Upper lobe of left lung (tissue), 6 donors: Measurements from ENCODE around the gene SLC26A8. TPM values are rescaled to one million over a fixed set of nuclear protein-coding genes. Genes with fewer than 3 reads are reported as not detected.

Source experiments
- ATAC-seq, 2 donors: fragments of 200-7000 bp; cut with Tn5 transposase; one replicate each; pipeline ENCODE4 v1.9.1; 2022; ENCODE audit warnings: mild to moderate bottlenecking in 2 of 2, moderate library complexity in 2 of 2; ENCODE audit not compliant: low FRiP score in 2 of 2
- DNase-seq, 2 donors: peaks; one replicate each; pipeline ENCODE4 v3.0.0-alpha.2; 2019 to 2020
- H3K27ac ChIP-seq, 4 donors: fragments of 200-600 bp; sonication (generic); one replicate each; pipeline ENCODE4 v1.5.1; 2016 to 2019
- H3K27me3 ChIP-seq, 4 donors: fragments of 200-600 bp; sonication (generic); one replicate each; pipeline ENCODE4 v1.5.1; 2017 to 2019
- H3K36me3 ChIP-seq, 4 donors: fragments of 200-600 bp; sonication (generic); one replicate each; pipeline ENCODE4 v1.5.1; 2016 to 2019
- H3K4me1 ChIP-seq, 4 donors: fragments of 200-600 bp; sonication (generic); one replicate each; pipeline ENCODE4 v1.5.1; 2018 to 2019
- H3K4me3 ChIP-seq, 4 donors: fragments of 200-600 bp; sonication (generic); one replicate each; pipeline ENCODE4 v1.5.1; 2017 to 2019; ENCODE audit warnings: mild to moderate bottlenecking in 2 of 4, moderate library complexity in 1 of 4
- H3K9me3 ChIP-seq, 4 donors: fragments of 200-600 bp; sonication (generic); one replicate each; pipeline ENCODE4 v1.5.1; 2018 to 2019
- EP300 ChIP-seq, 4 donors: sonication (generic); formaldehyde crosslinking; IDR thresholded peaks; one replicate each; pipeline ENCODE4 v1.5.1; 2017; ENCODE audit warnings: antibody characterized with exemption in 4 of 4, control low read depth in 2 of 4
- POLR2A ChIP-seq, 4 donors: fragments of 450-650 bp; IDR thresholded peaks; one replicate each; pipeline ENCODE4 v1.5.1; 2016 to 2017; ENCODE audit warnings: antibody characterized with exemption in 4 of 4, mild to moderate bottlenecking in 2 of 4
- POLR2AphosphoS5 ChIP-seq, 2 donors: sonication (generic); formaldehyde crosslinking; IDR thresholded peaks; one replicate each; pipeline ENCODE4 v1.5.1; 2017; ENCODE audit warnings: antibody characterized with exemption in 2 of 2
- WGBS, 2 donors: methylation state at CpG; one replicate each; pipeline ENCODE4 v1.1.5; 2017 to 2018; 5-methylcytosine and 5-hydroxymethylcytosine counted together
- total RNA-seq, 6 donors: library from RNA; depleted of rRNA in 4 of 6; stranded (reverse); fragments of >200 nt in 4 of 6; gene quantifications; one replicate each; pipeline versions ENCODE4 v1.1.0 to v1.2.1, GENCODE V29; 2016 to 2021
- TF ChIP-seq, protein P1 (sequence below), 6 experiments: fragments of 450-650 bp in 4 of 6; fragments of 200-600 bp in 2 of 6; sonication (generic) in 2 of 6; IDR thresholded peaks; one replicate each; pipeline ENCODE4 v1.5.1; 2016 to 2019; ENCODE audit warnings: antibody characterized with exemption in 6 of 6
- donor health status: DM: no; HTN: no; CAD: no; lungs with moderate emphysema.
- donor health status: DM: no; HTN: yes; CAD: no; lungs with severe emphysema.

SLC26A8 gene
- total RNA-seq, 6 donors from 2014 or later: under 0.01 to 1.5 (median 0.80) TPM

DNA sequence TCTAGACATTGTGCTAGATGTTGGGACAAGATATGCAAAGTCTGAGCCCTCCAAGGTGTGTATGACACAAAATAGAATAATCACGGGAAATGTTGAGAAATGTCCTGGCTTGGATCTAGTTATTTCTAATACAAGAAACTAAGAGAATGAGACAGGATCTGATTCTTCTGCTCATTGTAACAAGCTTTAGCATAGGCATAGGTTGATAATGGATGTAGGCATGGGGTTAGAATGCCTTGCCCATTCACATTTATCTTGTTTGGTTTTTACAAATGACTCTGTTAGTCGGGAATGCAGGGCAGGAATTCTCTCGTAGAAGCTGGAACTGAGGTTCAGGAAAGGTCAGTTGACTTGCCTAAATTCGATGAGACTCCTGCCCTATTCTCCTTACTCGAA lies 1.5 kb upstream of the SLC26A8 start:
- TF ChIP-seq POLR2A (IDR thresholded peaks at IDR 0.05) (no peak), POLR2AphosphoS5 (IDR thresholded peaks at IDR 0.05) (no peak), EP300 (IDR thresholded peaks at IDR 0.05) (no peak)
- TF ChIP-seq, protein P1, sequence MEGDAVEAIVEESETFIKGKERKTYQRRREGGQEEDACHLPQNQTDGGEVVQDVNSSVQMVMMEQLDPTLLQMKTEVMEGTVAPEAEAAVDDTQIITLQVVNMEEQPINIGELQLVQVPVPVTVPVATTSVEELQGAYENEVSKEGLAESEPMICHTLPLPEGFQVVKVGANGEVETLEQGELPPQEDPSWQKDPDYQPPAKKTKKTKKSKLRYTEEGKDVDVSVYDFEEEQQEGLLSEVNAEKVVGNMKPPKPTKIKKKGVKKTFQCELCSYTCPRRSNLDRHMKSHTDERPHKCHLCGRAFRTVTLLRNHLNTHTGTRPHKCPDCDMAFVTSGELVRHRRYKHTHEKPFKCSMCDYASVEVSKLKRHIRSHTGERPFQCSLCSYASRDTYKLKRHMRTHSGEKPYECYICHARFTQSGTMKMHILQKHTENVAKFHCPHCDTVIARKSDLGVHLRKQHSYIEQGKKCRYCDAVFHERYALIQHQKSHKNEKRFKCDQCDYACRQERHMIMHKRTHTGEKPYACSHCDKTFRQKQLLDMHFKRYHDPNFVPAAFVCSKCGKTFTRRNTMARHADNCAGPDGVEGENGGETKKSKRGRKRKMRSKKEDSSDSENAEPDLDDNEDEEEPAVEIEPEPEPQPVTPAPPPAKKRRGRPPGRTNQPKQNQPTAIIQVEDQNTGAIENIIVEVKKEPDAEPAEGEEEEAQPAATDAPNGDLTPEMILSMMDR (IDR thresholded peaks at IDR 0.05): no peak
- no peaks in the 10 kb centered on the region for H3K36me3 ChIP-seq
- H3K27me3 ChIP-seq: peaks cover 0 to 5% (median 0%) of the 10 kb centered on the region in 4 donors
- peaks cover 16 to 28% (median 18%) of the 10 kb centered on the region in 4 donors for H3K4me1 ChIP-seq
- DNase-seq: no peak
- no peak for ATAC-seq
- H3K4me3 ChIP-seq: no peak overlapping the region
- WGBS, 2 donors: 55 to 58% methylated on average over 5 of the region's 5 CpGs
- H3K9me3 ChIP-seq: no peaks in the 10 kb centered on the region
- no peak overlapping the region for H3K27ac ChIP-seq

DNA sequence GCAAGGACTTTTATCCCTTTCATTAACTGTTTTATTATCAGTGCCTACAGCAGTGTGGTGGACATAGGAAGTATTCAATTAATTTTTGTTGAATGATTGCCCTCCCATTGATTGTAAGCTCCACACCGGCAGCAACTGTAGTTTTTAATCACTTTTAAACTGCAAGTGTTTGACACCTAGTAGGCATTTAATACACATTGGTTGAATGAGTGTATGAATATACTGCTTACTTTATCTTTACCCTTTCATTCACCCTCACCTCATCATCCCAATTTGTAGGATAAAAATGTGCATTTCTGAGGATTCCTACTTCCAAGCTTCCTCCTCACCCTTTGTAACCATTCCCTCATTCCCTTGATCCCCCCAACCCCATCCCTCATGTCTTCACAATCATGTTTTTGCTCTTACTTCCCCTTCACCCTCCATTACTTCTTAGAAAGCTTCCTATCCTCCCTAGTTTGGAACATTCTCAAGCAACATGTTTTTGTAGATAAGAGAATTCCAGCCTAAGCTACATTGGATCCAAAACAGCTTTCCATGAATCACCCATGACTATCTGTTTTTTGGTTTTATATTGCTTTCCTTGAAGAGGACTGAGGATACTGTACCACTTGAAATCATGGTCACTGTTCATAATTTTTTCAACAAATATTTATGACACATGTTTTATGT lies 955 bp upstream of the SLC26A8 start:
- Histone ChIP-seq H3K4me1 (peaks cover 11 to 23% (median 13%) of the 10 kb centered on the region in 4 donors), H3K36me3 (no peaks in the 10 kb centered on the region), H3K9me3 (no peaks in the 10 kb centered on the region), H3K27me3 (peaks cover 0 to 5% (median 0%) of the 10 kb centered on the region in 4 donors), H3K4me3 (no peak overlapping the region), H3K27ac (peak overlapping the region in 1 of 4 donors; percentile 79)
- WGBS, 2 donors: 67 to 81% methylated on average over 1 of the region's 1 CpG
- TF ChIP-seq POLR2A (IDR thresholded peaks at IDR 0.05) (no peak), POLR2AphosphoS5 (IDR thresholded peaks at IDR 0.05) (no peak), EP300 (IDR thresholded peaks at IDR 0.05) (no peak)
- TF ChIP-seq, protein P1 (IDR thresholded peaks at IDR 0.05): no peak
- DNase-seq (no peak), ATAC-seq (no peak)

DNA sequence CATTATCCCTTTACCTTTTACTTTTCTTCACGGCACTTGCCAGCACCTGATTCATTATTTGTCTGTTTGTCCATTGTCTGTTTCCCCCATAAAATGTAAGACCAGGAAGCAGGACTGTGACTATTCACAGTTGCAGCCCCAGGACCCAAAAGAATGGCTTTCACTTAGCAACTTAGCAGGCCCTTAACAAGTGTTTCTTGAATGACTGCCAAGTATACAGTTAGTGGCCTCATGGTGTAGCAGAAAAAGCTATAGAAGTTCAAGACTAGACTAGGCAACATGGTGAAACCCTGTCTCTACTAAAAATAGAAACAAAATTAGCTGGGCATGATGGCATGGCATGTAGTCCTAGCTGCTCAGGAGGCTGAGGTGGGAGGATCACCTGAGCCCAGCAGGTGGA lies 4.3 kb downstream of the SLC26A8 start:
- Histone ChIP-seq H3K27ac (peak overlapping the region in 2 of 4 donors; percentile 44 to 76), H3K9me3 (no peaks in the 10 kb centered on the region), H3K4me1 (peaks cover 0 to 7% (median 2%) of the 10 kb centered on the region in 4 donors), H3K27me3 (peaks cover 0 to 5% (median 0%) of the 10 kb centered on the region in 4 donors), H3K36me3 (no peaks in the 10 kb centered on the region), H3K4me3 (no peak overlapping the region)
- WGBS, 2 donors: 4 to 35% methylated on average over 1 of the region's 1 CpG
- ATAC-seq: no peak
- TF ChIP-seq, protein P1 (IDR thresholded peaks at IDR 0.05): no peak
- TF ChIP-seq POLR2AphosphoS5 (IDR thresholded peaks at IDR 0.05) (no peak), POLR2A (IDR thresholded peaks at IDR 0.05) (no peak), EP300 (IDR thresholded peaks at IDR 0.05) (no peak)
- no peak for DNase-seq

DNA sequence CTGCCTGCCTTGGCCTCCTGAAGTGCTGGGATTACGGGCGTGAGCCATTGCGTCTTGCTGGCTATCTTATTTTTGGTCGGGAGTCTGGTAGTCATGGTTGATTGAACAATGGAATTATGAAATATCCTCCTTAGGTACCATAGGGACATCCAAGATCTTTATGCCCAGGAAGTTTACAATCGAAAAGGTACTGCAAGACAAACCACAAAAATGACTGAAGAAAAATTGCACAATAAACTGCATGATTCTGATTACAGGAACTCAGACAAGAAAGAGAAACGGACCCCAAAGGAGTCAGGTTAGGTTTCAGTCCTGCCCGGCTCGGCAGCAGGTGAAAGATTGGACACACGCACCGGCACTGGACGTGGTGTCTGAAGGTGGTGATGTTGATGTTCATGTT lies 5.3 kb downstream of the SLC26A8 start:
- 72 to 74% methylated on average over 11 of the region's 11 CpGs for WGBS, 2 donors
- DNase-seq (no peak), ATAC-seq (no peak)
- H3K4me3 ChIP-seq: no peak overlapping the region
- H3K4me1 ChIP-seq: peaks cover 0 to under 1% (median under 1%) of the 10 kb centered on the region in 4 donors
- TF ChIP-seq POLR2A (IDR thresholded peaks at IDR 0.05): no peak
- TF ChIP-seq, protein P1 (IDR thresholded peaks at IDR 0.05): no peak
- H3K36me3 ChIP-seq: no peaks in the 10 kb centered on the region
- peaks cover 0 to 2% (median 0%) of the 10 kb centered on the region in 4 donors for H3K27me3 ChIP-seq
- H3K9me3 ChIP-seq: no peaks in the 10 kb centered on the region
- H3K27ac ChIP-seq: peak overlapping the region; percentile 45 to 76 (median 58)

DNA sequence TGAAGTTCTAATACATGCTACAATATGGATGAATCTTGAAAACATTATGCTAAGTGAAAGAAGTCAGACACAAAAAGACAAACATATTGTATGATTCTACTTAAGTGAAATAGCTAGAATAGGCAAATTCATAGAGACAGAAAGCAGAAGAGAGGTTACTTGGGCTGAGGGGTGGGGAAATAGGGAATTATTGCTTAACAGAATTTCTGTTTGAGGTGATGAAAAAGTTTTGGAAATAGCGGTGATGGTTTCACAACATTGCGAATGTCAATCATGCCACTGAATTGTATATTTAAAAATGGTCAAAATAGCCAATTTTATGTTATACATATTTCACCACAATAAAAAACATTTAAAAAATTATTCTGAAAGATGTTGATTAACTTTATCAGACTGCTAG lies 6.1 kb downstream of the SLC26A8 start:
- no peak for TF ChIP-seq POLR2AphosphoS5 (IDR thresholded peaks at IDR 0.05)
- no peak for TF ChIP-seq POLR2A (IDR thresholded peaks at IDR 0.05)
- TF ChIP-seq, protein P1 (IDR thresholded peaks at IDR 0.05): no peak
- no peak for TF ChIP-seq EP300 (IDR thresholded peaks at IDR 0.05)
- H3K9me3 ChIP-seq: no peaks in the 10 kb centered on the region
- DNase-seq (no peak), ATAC-seq (no peak)
- H3K4me3 ChIP-seq: no peak overlapping the region
- H3K4me1 ChIP-seq: no peaks in the 10 kb centered on the region
- 51 to 68% methylated on average over 2 of the region's 2 CpGs for whole genome bisulfite sequencing, 2 donors
- H3K27ac ChIP-seq: peak overlapping the region in 3 of 4 donors; percentile 45 to 76 (median 64)
- H3K27me3 ChIP-seq: no peaks in the 10 kb centered on the region
- H3K36me3 ChIP-seq: no peaks in the 10 kb centered on the region
